A549 (cell line): ENCODE results near the gene NIT2.

Source experiments
- CBX8 ChIP-seq: fragments of 200-600 bp; sonication (generic); IDR thresholded peaks from 2 replicates; pipeline ENCODE4 v1.6.1; 2016
- CHD2 ChIP-seq: fragments of 150-350 bp; IDR thresholded peaks from 2 replicates; pipeline ENCODE4 v1.6.1; 2014; ENCODE audit warnings: low read length; ENCODE audit not compliant: partially characterized antibody
- GATA3 ChIP-seq: IDR thresholded peaks from 2 replicates; pipeline ENCODE4 v1.6.1; 2012; ENCODE audit warnings: borderline replicate concordance
- RFX5 ChIP-seq: fragments of 450-650 bp; IDR thresholded peaks from 2 replicates; pipeline ENCODE4 v1.7.1; 2014; ENCODE audit warnings: antibody characterized with exemption, mild to moderate bottlenecking, moderate library complexity
- TF ChIP-seq, protein P1 (sequence below): fragments of >200 bp; sonication (Bioruptor Twin); formaldehyde crosslinking; IDR thresholded peaks from 3 replicates; pipeline ENCODE4 v1.5.1; 2016
- TF ChIP-seq, protein P2 (sequence below): IDR thresholded peaks from 2 replicates; pipeline ENCODE4 v1.6.1; 2012

- TF ChIP-seq, protein P1, sequence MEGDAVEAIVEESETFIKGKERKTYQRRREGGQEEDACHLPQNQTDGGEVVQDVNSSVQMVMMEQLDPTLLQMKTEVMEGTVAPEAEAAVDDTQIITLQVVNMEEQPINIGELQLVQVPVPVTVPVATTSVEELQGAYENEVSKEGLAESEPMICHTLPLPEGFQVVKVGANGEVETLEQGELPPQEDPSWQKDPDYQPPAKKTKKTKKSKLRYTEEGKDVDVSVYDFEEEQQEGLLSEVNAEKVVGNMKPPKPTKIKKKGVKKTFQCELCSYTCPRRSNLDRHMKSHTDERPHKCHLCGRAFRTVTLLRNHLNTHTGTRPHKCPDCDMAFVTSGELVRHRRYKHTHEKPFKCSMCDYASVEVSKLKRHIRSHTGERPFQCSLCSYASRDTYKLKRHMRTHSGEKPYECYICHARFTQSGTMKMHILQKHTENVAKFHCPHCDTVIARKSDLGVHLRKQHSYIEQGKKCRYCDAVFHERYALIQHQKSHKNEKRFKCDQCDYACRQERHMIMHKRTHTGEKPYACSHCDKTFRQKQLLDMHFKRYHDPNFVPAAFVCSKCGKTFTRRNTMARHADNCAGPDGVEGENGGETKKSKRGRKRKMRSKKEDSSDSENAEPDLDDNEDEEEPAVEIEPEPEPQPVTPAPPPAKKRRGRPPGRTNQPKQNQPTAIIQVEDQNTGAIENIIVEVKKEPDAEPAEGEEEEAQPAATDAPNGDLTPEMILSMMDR: no peak
- TF ChIP-seq CHD2 (no peak), RFX5 (no peak), CBX8 (no peak), GATA3 (no peak)
- TF ChIP-seq, protein P2, sequence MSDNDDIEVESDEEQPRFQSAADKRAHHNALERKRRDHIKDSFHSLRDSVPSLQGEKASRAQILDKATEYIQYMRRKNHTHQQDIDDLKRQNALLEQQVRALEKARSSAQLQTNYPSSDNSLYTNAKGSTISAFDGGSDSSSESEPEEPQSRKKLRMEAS: no peak
These were observed 35.5 kb upstream of the NIT2 start for GRCh38 chr3:100299016-100299415.
